Astrocyte (in vitro differentiated cells and primary cell): ENCODE measurements around the gene CBLL1.

ENCODE experiments used
- EZH2 ChIP-seq: IDR thresholded peaks from 2 replicates; pipeline ENCODE4 v1.6.1; 2012; ENCODE audit warnings: mild to moderate bottlenecking, low read length, inconsistent platforms; ENCODE audit not compliant: insufficient read depth
- TF ChIP-seq, protein P1 (sequence below): IDR thresholded peaks from 2 replicates; pipeline ENCODE4 v1.5.1; 2011; ENCODE audit warnings: low read depth, mild to moderate bottlenecking, inconsistent platforms, low read length, moderate library complexity; ENCODE audit not compliant: insufficient read depth

DNA sequence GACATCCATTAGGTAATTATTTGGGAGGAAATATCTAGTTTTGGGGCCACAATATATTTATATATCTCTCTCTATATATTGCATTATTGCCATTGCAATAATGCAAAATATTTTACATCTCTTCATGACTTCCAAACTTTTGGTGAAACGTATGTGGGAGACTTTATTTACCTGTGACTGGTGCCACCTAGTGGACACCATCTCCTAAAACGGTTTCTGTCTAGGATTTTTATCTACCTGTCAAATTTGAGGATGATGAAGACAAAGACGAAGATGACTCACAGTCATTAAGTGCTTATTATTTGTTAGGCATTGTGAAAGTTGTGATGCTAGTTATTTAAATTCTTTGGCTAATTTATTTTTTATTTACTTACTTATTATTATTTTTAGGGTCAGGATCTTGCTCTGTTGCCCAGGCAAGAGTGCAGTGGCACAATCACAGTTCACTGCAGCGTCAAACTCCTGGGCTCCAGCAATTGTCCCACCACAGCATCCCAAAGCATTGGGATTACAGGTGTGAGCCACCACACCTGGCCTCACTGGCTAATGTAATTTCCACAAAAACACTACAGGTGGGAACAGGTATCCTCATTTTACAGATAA is 18.7 kb upstream of the CBLL1 start:
- TF ChIP-seq, protein P1, sequence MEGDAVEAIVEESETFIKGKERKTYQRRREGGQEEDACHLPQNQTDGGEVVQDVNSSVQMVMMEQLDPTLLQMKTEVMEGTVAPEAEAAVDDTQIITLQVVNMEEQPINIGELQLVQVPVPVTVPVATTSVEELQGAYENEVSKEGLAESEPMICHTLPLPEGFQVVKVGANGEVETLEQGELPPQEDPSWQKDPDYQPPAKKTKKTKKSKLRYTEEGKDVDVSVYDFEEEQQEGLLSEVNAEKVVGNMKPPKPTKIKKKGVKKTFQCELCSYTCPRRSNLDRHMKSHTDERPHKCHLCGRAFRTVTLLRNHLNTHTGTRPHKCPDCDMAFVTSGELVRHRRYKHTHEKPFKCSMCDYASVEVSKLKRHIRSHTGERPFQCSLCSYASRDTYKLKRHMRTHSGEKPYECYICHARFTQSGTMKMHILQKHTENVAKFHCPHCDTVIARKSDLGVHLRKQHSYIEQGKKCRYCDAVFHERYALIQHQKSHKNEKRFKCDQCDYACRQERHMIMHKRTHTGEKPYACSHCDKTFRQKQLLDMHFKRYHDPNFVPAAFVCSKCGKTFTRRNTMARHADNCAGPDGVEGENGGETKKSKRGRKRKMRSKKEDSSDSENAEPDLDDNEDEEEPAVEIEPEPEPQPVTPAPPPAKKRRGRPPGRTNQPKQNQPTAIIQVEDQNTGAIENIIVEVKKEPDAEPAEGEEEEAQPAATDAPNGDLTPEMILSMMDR = peak; percentile 67
- no peak for TF ChIP-seq EZH2
